ENCODE results near the gene PCP4. TPM values are rescaled to one million over a fixed set of nuclear protein-coding genes. Genes with fewer than 3 reads are reported as not detected.

The PCP4 gene
- total and polyA plus RNA-seq, 2 donors (not counting 3 experiments of a cell fraction or from before 2014, with no cell fraction given), result not detected

GRCh38 chr21:39847877-39848276 is 19.4 kb upstream of the PCP4 start:
- H3K9me1 ChIP-seq (replicated peaks; ENCODE audit: control insufficient read depth, extremely low read depth, insufficient read depth, low read length), result no peaks in the 10 kb centered on the region
- BruUV-seq (replicated peaks), result no TSS peak
- intact Hi-C loops (cut with micrococcal nuclease), result no loop called here
- dilution Hi-C loops (cut with MboI; ENCODE audit: extremely low pct_ligation_motif_present, low sequenced_read_pairs), result no loop called here
- H3K27me3 ChIP-seq (ENCODE audit: control insufficient read depth in 2 of 2, insufficient read depth in 2 of 2, low read length in 2 of 2), result no peaks in the 10 kb centered on the region
- TF ChIP-seq MYC (IDR thresholded peaks at IDR 0.05; ENCODE audit: low read depth, low read length) (no peak), CTCF (IDR thresholded peaks at IDR 0.05; ENCODE audit: extremely low read depth in 1 of 2, insufficient read depth in 1 of 2, low read depth in 1 of 2, low read length in 2 of 2) (no peak), FOS (IDR thresholded peaks at IDR 0.05; ENCODE audit: borderline replicate concordance, insufficient read depth, low read length) (no peak), JUN (IDR thresholded peaks at IDR 0.05; ENCODE audit: borderline replicate concordance, insufficient read depth, insufficient read length, low read depth) (no peak), POLR2A (IDR thresholded peaks at IDR 0.05; ENCODE audit: low read depth, low read length) (no peak), GATA2 (IDR thresholded peaks at IDR 0.05; ENCODE audit: insufficient read depth, insufficient read length, low read depth, low read length) (no peak), POLR2AphosphoS5 (IDR thresholded peaks at IDR 0.05; ENCODE audit: insufficient read depth, low read depth, low read length) (no peak), EZH2 (IDR thresholded peaks at IDR 0.05; ENCODE audit: borderline replicate concordance, low read depth, low read length, severe bottlenecking) (no peak)
- TF ChIP-seq, protein P1, sequence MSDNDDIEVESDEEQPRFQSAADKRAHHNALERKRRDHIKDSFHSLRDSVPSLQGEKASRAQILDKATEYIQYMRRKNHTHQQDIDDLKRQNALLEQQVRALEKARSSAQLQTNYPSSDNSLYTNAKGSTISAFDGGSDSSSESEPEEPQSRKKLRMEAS (IDR thresholded peaks at IDR 0.05; ENCODE audit: insufficient read depth, insufficient read length), result no peak
- no peaks in the 10 kb centered on the region for H3K4me1 ChIP-seq (ENCODE audit: control insufficient read depth, extremely low read depth, insufficient read depth, low read length)
- DNase-seq (ENCODE audit: low read depth, low spot score) (no peak), FAIRE-seq (no peak)
- H3K79me2 ChIP-seq (ENCODE audit: control insufficient read depth, insufficient read depth, low read length), result no peaks in the 10 kb centered on the region
- no peak overlapping the region for H3K9ac ChIP-seq (replicated peaks; ENCODE audit: extremely low read depth, insufficient read depth, low read length)
- CTCF ChIA-PET, result no interaction called here
- H2AFZ ChIP-seq (ENCODE audit: low read depth, low read length), result no peak overlapping the region
- no peak overlapping the region for H3K4me2 ChIP-seq (ENCODE audit: insufficient read depth, low read length)
- peaks cover 13% of the 10 kb centered on the region for H3K9me3 ChIP-seq (replicated peaks; ENCODE audit: control insufficient read depth, insufficient read depth, low read length)
- H3K36me3 ChIP-seq (ENCODE audit: control insufficient read depth in 2 of 2, extremely low read depth in 1 of 2, insufficient read depth in 2 of 2, low read length in 2 of 2), result no peaks in the 10 kb centered on the region
- POLR2A ChIA-PET, result no interaction called here
- H4K20me1 ChIP-seq (replicated peaks; ENCODE audit: control insufficient read depth, extremely low read depth, insufficient read depth, low read length), result no peaks in the 10 kb centered on the region
- H3K4me3 ChIP-seq (replicated peaks in 1 of 3; ENCODE audit: insufficient read depth in 1 of 3, low read depth in 1 of 3, low read length in 3 of 3), result no peak overlapping the region
- no peak overlapping the region for H3K27ac ChIP-seq (ENCODE audit: insufficient read depth, low read depth, low read length)

Measured in endothelial cell of umbilical vein (primary cell).